Thyroid gland (tissue), 4 donors: Measurements from ENCODE around the gene ZYG11A.

Experiments
- CTCF ChIP-seq, 6 experiments: fragments of 200-600 bp in 3 of 6; fragments of 450-650 bp in 3 of 6; sonication (generic) in 3 of 6; IDR thresholded peaks; one replicate each; pipeline ENCODE4 v1.5.1; 2016 to 2019; ENCODE audit warnings: antibody characterized with exemption in 6 of 6, mild to moderate bottlenecking in 2 of 6, inconsistent platforms in 1 of 6, moderate library complexity in 1 of 6
- POLR2A ChIP-seq, 2 donors: fragments of 450-650 bp; IDR thresholded peaks; one replicate each; pipeline ENCODE4 v1.6.1; 2017; ENCODE audit warnings: antibody characterized with exemption in 2 of 2, mild to moderate bottlenecking in 2 of 2, moderate library complexity in 1 of 2

DNA sequence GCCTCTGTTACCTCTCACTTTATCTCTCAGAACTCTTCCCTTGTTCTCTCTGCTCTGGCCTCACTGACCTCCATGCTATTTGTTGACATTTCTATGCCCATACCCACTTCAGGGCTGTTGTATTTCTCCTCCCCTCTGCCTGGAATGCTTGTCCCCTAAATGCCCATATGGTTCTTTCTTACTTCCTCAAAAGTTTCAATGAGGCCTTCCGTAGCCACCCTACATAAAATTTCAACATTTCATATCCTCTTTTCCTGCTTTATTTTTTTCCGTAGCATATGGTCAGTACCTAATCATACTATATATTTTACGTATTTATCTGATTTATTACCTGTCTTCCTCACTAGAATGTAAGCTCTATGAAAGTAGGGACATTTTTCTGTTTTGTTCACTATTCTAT is 47.1 kb upstream of the ZYG11A start:
- no peak for TF ChIP-seq CTCF (IDR thresholded peaks at IDR 0.05)
- TF ChIP-seq POLR2A (IDR thresholded peaks at IDR 0.05), result no peak
